Myocyte (in vitro differentiated cells): ENCODE measurements around the gene ZNF837. TPM values are rescaled to one million over a fixed set of nuclear protein-coding genes. Genes with fewer than 3 reads are reported as not detected.
A peak's percentile ranks its signal among the peaks of the same experiment; 100 is the strongest.

Source experiments
- DNase-seq: peaks from one replicate; pipeline ENCODE4 v3.0.0-alpha.2; 2012; ENCODE audit warnings: low read depth
- total RNA-seq: library from RNA; depleted of rRNA; stranded (reverse); fragments of >200 nt; gene quantifications from 2 replicates; pipeline ENCODE4 v1.2.3, GENCODE V29; 2014

ZNF837 gene
- total RNA-seq, 1 donor from 2014 or later = 5.5 TPM

GRCh38 chr19:58372311-58373133, 8.3 kb downstream of the ZNF837 start:
- no peak for DNase-seq

GRCh38 chr19:58368561-58369360, 12.1 kb downstream of the ZNF837 start:
- no peak for DNase-seq

DNA sequence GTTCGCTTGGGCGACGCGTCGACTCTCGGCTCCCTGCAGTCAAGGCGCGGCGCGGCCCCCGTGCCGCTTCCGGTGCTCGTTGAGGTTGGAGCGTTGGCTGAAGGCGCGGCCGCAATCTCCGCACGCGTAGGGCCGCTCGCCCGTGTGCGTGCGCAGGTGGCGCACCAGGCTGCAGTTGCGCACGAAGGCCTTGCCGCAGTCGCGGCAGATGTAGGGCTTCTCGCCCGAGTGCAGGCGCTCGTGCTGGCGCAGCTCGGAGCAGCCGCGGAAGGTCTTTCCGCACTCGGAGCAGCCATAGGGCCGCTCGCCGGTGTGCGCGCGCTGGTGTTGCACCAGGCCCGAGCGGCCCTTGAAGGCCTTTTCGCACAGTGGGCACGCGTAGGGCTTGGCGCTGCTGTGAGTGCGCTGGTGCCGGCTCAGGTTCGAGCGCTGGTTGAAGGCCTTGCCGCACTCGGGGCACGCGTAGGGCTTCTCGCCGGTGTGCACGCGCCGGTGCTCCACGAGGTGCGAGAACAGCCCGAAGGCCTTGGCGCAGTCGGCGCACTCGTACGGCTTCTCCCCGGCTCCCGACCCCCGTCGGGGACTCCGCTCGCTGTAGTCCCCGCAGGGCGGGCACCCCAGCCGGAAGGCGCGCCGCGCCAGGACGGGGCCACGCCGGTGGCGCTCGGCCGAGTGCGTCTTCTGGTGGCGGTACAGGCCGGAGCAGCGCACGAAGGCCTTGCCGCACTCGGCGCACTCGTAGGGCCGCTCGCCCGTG, 13.0 kb downstream of the ZNF837 start:
- no peak for DNase-seq

DNA sequence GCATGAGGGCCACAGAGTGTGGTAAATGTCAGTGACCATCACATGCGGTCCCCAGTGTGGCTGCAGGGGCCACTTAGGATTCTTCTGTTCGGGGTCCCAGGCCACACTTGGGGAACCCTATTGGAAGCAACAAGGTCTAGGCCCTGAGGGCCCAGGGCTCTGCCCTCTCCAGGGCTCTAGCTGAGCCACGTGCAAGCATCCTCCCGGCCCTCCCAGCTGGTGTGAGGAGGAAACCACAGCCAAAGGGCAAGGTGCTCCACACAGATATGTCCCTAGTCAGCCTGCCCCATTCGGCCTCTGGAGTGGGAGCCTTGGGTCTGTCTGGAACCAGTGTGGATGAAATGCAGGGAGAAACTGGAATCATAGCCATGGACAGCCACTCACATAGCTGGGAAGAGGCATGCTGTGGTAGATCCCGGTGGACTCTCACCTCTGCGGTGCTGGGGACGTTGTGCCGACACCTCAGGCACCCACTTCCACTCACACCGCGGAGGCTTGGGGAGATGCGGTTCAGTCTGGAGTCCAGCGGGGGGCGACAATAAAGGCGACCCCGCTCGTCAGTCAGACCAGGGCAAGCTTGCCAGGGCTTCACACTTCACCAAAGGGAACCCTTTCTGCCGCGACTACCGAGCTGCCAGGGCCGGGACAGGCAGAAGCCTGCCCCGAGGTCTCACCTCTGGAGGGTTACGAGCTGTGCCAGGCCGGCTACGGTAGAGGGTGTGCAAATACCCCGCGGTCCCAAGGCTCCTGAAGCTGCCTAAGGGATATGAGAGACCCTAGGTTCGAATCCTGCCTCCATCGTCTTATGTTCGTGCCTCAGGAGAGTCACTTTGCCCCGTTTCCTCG, 14.0 kb downstream of the ZNF837 start:
- DNase-seq = no peak

DNA sequence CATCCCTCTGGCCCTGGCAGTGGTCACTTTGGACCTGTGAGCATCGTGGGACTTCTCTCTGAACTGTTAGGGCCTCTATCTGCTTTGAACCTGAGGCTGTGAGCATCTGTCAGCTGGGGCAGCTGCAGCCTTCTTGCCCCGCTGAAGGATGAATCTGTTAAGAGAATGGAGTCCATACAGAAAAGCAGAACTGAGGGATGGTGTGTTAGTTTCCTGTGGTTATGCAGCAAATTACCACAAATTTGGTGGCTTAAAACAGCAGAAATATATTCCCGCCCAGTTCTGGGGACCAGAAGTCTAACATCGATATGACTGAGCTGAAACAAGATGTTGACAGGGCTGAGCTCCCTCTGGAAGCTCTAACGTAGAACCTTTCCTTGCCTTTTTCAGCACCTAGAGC, 16.7 kb downstream of the ZNF837 start:
- DNase-seq = no peak

DNA sequence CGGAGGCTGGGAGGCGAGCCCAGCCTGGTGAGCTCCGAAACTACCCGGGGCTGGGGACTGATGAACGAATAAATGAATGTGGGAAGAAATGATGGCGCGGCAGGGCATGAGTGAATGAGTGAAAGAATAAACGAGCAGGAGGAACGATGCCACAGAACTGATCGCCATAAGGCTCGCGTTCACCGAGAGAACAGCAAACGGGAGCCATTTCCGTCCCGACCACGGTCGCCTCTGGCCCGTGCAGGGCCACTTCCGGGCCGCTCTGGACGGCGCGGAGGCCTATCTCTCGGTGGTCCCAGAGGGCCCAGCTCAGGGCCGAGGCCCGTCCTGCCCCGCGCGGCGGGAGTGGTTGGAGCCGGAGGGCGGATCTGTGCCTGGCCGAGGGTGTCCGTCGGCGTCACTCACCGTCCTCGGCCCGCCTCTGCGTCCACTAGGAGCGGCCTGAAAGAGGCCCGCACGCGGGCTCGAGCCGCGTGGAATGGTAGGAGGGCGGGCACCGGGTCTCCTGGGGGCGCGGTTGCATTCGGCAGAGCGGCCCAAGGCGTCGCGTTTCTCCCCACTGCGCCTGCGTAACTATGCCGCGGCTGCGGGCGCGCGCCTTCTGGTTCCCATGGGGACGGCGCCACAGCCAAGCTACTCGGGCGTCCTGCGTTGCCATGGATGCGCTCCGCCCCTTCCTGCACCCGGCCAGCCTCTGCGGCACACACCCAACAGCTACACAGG, 18.4 kb downstream of the ZNF837 start, which contains the start of gene ZNF497:
ZNF497 (minus strand) TSS at position 480 of the 723 bp plus-strand sequence. CDS start 5,116 bp downstream, outside the sequence.
- DNase-seq = peak; percentile 96

DNA sequence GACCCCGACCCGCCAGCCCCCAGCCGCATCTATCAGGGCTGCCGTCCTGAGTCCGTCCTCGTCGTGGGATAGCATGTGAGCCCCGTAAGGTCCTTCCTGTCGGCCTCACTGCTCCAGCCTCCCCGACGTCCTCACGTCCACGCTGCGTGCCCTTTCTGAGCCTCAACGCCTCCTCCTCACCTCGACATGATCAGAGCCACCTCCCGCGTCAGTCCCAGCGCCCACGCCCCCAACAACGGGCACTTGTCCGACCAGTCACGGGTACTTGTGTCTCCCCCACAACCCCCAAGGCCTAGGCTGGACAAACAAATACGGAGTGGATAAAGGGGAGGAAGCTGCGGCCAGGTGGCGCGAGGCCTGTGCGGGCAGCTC, 18.9 kb downstream of the ZNF837 start:
- DNase-seq = peak; percentile 59

- DNase-seq = no peak
Measured at GRCh38 chr19:58357481-58358145, 23.2 kb downstream of the ZNF837 start.

GRCh38 chr19:58356766-58357480, 23.9 kb downstream of the ZNF837 start:
- no peak for DNase-seq

GRCh38 chr19:58355908-58356765, 24.7 kb downstream of the ZNF837 start:
- DNase-seq = peak; percentile 21

DNA sequence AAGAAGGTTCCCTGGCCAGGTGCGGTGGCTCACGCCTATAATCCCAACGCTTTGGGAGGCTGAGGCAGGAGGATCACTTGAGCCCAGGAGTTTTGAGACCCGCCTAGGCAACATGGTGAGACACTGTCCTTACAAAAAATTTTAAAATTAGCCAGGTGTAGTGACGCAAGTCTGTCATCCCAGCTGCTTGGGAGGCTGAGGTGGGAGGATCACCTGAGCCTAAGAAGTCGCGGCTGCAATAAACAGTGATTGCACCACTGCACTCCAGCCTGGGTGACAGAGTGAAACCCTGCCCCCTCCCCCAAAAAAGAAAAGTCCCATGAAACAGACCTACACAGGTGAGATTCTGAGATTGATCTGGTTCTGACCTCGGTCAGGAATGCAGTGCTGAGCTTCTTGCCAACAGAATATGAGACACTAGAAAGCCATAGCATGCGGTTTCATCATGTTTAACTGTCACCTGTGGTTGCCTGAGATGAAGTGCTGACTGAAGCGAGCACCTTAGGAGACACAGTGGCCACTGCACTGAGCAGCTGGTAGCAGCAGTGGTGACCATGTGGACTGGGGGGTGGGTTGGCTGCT, 25.5 kb downstream of the ZNF837 start:
- DNase-seq = no peak

GRCh38 chr19:58354478-58355030, 26.3 kb downstream of the ZNF837 start:
- DNase-seq = no peak

DNA sequence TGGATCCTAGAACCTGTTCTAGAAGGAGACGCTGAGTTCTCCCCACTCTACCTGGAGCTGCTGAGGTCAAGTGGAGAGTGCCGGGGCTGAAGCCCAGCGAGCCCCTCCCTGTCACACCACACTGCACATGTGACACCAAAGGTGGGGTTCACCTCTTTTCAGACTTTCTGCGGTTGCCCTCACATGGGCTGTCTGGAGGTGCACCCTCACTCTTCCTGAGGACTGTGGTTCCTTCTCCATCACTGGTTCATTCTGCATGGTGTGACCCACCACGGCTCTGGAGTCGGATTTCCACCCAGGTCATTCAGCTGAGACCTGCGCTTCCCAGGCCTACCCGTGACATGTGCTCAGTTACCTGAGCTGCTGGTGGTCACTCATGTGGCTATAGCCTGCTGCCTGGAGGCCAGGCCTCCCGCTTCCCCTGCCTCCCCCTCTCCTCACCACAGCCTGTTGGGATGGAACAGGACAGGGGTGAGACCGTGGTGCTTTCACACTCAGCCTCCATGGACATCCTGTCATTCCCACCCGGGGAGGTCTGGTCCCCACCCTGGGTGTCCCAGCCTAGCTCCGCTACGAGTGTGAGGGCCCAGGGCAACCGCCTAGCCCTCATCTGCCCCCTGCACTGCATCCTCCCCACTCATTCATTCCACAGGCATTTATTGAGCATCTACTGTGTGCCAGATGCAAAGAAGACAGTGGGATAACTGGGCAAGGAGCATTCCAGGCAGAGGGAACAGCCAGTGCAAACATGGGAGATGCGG, 26.9 kb downstream of the ZNF837 start:
- no peak for DNase-seq

DNA sequence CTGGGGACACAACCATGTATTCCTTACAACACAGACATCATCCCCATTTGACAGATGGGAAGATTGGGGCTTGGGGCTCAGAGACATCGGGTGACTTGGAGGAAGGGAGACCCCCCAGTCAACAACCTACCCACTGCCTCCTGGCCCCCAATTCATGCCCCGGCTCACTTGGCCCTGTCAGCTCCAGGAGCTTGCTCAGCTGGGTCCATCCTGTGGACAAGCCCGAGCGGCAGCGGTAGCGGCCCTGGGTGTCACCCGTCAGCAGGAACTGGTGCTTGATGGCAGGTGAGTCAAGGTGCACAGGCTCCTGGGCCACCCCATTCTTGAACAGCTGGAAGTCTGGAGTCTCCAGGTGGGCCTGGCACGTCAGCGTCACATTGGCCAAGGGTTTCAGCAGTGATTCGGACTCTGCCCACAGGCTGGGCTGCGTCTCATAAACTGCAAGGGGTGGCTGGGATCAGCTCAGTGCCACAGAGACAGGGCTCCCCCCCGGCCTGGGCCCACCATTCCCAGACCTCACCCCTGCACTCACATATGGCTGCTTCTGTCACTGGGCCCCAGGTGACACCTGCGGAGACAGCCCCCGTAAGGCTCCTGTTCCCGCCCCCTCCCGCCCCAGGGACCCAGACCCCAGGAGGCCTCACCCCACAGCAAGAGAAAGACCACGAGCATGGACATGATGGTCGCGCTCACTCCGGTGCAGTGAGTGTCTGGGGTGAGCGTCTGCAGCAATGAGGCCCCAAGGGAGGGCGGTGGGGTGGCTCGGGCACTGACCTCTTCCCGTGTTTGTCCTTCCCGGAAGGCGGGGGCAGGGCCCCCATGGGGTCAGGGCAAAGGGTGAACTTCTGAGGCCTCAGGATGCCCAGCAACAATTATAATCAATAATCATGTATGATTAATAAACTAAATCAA, 27.8 kb downstream of the ZNF837 start, which contains the start of gene A1BG:
A1BG (minus strand) TSS at position 733 of the 912 bp plus-strand sequence; CDS start at position 678, 55 bp downstream.
- DNase-seq = no peak
